Right lobe of liver (tissue), 6 donors: ENCODE data around the gene RDH5. TPM values are rescaled to one million over a fixed set of nuclear protein-coding genes. Genes with fewer than 3 reads are reported as not detected.

Experiments
- ATAC-seq, 4 donors: fragments of 200-7000 bp; cut with Tn5 transposase; one replicate each; pipeline ENCODE4 v1.9.1; 2020; ENCODE audit warnings: mild to moderate bottlenecking in 4 of 4, moderate library complexity in 4 of 4
- DNase-seq, 3 donors: peaks; one replicate each; pipeline ENCODE4 v3.0.0-alpha.2; 2020
- H3K27ac ChIP-seq, 3 donors: fragments of 200-600 bp; one replicate each; pipeline ENCODE4 v1.8.0; 2022
- H3K27me3 ChIP-seq, 2 donors: fragments of 200-600 bp; one replicate each; pipeline ENCODE4 v1.8.0; 2022
- H3K36me3 ChIP-seq, 4 donors: fragments of 200-600 bp; sonication (generic) in 1 of 4; one replicate each; pipeline versions ENCODE4 v1.5.1 to v1.8.0; 2017 to 2022; ENCODE audit warnings: control low read depth in 1 of 4
- H3K4me1 ChIP-seq, 4 donors: fragments of 200-600 bp; sonication (generic) in 1 of 4; one replicate each; pipeline versions ENCODE4 v1.5.1 to v1.8.0; 2017 to 2022; ENCODE audit warnings: control low read depth in 1 of 4
- H3K4me3 ChIP-seq, 3 donors: fragments of 200-600 bp; one replicate each; pipeline ENCODE4 v1.8.0; 2022
- H3K9me3 ChIP-seq, 4 donors: fragments of 200-600 bp; sonication (generic) in 1 of 4; one replicate each; pipeline versions ENCODE4 v1.5.1 to v1.8.0; 2017 to 2022; ENCODE audit warnings: control low read depth in 1 of 4
- POLR2A ChIP-seq: fragments of 450-650 bp; IDR thresholded peaks from one replicate; pipeline ENCODE4 v1.6.1; 2017; ENCODE audit warnings: antibody characterized with exemption, mild to moderate bottlenecking
- WGBS: methylation state at CpG from one replicate; pipeline ENCODE4 v1.1.6; 2018; ENCODE audit warnings: low coverage, low lambda C conversion rate; ENCODE audit not compliant: insufficient coverage; ENCODE audit errors: missing lambda C conversion rate; 5-methylcytosine and 5-hydroxymethylcytosine counted together
- intact Hi-C, 2 donors: fragments of 100-400 bp; cut with DNase I; formaldehyde crosslinking; loops; one replicate each; pipeline versions ENCODE4 v1.11.2 to v1.14.1; 2022
- total RNA-seq, 6 experiments: library from RNA; depleted of rRNA in 2 of 6; stranded (reverse); fragments of >200 nt in 2 of 6; fragmentation: NEBNext Ultra II Directional in 3 of 6; extraction: Animal tissue kit (Norgen Biotek cat#: 25700) in 3 of 6; gene quantifications; one replicate each; pipeline versions ENCODE4 v1.1.0 to v1.2.4, GENCODE V29; 2016 to 2023
- TF ChIP-seq, protein P1 (sequence below), 4 donors: fragments of 200-600 bp in 3 of 4; fragments of 450-650 bp in 1 of 4; IDR thresholded peaks; one replicate each; pipeline versions ENCODE4 v1.5.1 to v1.8.0; 2016 to 2022; ENCODE audit warnings: antibody characterized with exemption in 4 of 4, mild to moderate bottlenecking in 2 of 4
- donor health status: DM: no; HTN: yes; CAD: no.
- donor health status: DM: no; HTN: no; CAD: no.
- donor health status: DM: no; HTN: no; CAD: no.
- donor health status: DM: no; HTN: yes; CAD: no.
- donor health status: DM: no; HTN: yes; CAD: no.

Gene RDH5
- total RNA-seq, 6 experiments from 2014 or later = 26.3 to 52.5 (median 43.0) TPM

DNA sequence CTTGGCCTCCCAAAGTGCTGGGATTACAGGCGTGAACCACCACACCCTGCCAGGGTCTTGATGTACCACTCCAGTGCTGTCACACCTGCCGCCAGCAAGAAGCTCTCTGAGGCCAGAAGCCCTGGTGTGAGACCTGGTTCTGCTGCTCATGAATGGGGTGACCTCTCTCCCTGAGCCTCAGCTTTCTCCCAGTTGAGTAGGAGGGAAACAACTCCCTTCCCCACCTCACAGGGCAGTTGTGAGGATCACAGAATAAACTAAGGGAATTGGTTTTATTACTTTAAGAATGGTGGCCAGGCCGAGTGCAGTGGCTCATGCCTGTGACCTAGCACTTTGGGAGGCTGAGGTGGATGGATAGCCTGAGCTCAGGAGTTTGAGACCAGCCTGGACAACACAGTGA, 14.4 kb downstream of the RDH5 start:
- intact Hi-C loops = no loop called here
- no peaks in the 10 kb centered on the region for H3K9me3 ChIP-seq

DNA sequence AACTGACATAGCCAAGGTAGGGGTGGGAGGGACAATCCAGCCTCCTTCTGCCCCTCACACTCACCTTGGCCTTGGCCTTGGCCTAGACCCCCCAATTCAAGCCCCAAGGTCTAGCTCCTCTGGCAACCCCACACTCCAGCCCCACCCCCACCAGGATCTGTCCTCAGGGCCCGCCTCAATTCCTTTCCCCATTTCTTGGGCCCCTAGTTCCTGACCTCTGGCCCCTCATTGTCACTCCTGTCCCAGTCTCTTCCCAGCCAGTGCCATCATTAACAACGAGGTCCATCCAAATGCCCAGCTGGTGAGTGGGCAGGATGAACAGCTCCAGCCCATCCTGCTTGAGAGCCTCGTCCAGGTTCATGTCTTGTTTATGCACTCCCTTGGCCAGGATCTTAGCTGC, 15.9 kb downstream of the RDH5 start:
- Histone ChIP-seq H3K9me3 (no peaks in the 10 kb centered on the region), H3K4me1 (peaks cover 0 to 9% (median 0%) of the 10 kb centered on the region in 4 donors), H3K4me3 (no peak overlapping the region), H3K36me3 (no peaks in the 10 kb centered on the region), H3K27ac (no peak overlapping the region), H3K27me3 (no peaks in the 10 kb centered on the region)
- intact Hi-C loops = no loop called here
- no peak for DNase-seq
- TF ChIP-seq POLR2A = no peak
- TF ChIP-seq, protein P1, sequence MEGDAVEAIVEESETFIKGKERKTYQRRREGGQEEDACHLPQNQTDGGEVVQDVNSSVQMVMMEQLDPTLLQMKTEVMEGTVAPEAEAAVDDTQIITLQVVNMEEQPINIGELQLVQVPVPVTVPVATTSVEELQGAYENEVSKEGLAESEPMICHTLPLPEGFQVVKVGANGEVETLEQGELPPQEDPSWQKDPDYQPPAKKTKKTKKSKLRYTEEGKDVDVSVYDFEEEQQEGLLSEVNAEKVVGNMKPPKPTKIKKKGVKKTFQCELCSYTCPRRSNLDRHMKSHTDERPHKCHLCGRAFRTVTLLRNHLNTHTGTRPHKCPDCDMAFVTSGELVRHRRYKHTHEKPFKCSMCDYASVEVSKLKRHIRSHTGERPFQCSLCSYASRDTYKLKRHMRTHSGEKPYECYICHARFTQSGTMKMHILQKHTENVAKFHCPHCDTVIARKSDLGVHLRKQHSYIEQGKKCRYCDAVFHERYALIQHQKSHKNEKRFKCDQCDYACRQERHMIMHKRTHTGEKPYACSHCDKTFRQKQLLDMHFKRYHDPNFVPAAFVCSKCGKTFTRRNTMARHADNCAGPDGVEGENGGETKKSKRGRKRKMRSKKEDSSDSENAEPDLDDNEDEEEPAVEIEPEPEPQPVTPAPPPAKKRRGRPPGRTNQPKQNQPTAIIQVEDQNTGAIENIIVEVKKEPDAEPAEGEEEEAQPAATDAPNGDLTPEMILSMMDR (IDR thresholded peaks at IDR 0.05) = no peak
- 54% methylated on average over 3 of the region's 3 CpGs for WGBS
- no peak for ATAC-seq

More for the DNA sequence above, 14.4 kb downstream of the RDH5 start:
- Histone ChIP-seq H3K27ac (no peak overlapping the region), H3K4me1 (peaks cover 0 to 18% (median 0%) of the 10 kb centered on the region in 4 donors), H3K36me3 (no peaks in the 10 kb centered on the region), H3K4me3 (no peak overlapping the region), H3K27me3 (no peaks in the 10 kb centered on the region)
- ATAC-seq (no peak), DNase-seq (no peak)
- 90% methylated on average over 2 of the region's 3 CpGs for WGBS
- no peak for TF ChIP-seq POLR2A
- TF ChIP-seq, protein P1 (IDR thresholded peaks at IDR 0.05) = no peak

DNA sequence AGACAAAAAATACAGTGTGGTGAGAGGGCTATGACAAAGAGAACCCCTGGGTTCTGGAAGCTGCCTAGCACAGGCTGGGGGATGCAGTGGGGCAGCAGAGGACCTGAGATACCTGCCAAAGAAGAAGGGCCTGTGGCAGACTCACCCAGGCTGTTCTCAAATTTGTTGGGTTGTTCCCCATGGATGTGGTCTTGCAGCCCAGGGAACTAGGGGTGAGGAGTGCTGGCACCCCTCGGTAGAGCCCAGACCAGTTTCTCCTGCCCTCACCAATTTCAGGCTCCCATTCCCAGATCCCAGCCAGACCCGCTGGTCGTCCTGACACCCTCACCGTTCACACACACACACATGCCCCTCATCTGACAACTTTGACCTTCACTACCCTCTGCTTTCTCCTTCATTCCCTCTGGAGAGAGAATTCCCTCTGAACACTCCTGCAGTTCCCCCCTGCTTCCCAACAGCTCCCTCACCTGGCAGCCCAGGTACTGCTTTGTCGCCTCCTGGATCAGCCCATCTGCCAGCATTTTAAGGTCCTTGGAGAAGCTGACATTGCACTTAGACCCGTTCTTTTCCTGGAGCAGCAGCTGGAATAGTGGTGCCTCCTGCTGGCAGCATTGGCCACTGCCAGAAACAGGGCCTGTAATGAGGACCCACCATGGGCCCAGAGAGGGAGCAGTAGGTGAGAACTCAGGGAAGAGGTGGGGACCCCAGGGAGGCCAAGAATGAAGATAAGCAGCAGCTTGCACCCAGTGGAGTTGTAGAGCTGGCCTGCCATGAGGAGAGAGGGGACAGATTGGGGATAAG, 16.8 kb downstream of the RDH5 start:
- no peak overlapping the region for H3K4me3 ChIP-seq
- intact Hi-C loops = no loop called here
- H3K27ac ChIP-seq = no peak overlapping the region
- peak; percentile 59 to 77 (median 69) for DNase-seq
- WGBS = 8% methylated on average over 5 of the region's 6 CpGs
- no peaks in the 10 kb centered on the region for H3K27me3 ChIP-seq
- no peaks in the 10 kb centered on the region for H3K36me3 ChIP-seq
- no peaks in the 10 kb centered on the region for H3K9me3 ChIP-seq
- TF ChIP-seq, protein P1 (IDR thresholded peaks at IDR 0.05) = peak; percentile 77 to 81 (median 80)
- TF ChIP-seq POLR2A = no peak
- ATAC-seq = peak; percentile 75 to 85 (median 78)
- peaks cover 0 to 9% (median 0%) of the 10 kb centered on the region in 4 donors for H3K4me1 ChIP-seq

DNA sequence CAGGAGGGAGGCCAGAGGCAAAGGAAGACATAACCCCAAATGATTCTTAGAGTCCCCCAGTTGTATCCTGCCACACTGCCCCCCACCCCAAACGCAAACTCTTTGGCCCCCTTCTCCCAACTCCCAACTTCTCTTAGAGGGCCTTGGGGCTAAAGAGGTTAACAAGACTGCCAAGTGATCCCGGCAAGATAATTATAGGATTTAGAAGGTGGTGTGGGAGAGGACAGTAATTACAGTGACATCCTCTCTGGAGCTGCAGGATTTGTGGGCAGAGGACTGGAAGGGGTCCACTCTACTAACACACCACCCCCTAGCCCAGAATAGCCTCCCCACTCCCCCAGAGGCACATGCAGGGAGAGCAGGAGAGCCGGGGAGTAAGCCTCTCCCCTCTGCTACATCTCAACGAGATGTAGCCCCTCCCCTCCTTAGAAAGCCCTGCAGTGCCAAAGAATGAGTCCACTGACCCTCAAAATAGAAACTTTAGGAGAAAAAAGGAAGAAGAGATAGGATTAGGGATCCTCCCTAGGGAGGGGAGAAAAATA, 17.5 kb downstream of the RDH5 start:
- H3K27me3 ChIP-seq = no peaks in the 10 kb centered on the region
- intact Hi-C loops = no loop called here
- H3K36me3 ChIP-seq = no peaks in the 10 kb centered on the region
- no peaks in the 10 kb centered on the region for H3K9me3 ChIP-seq
- H3K4me3 ChIP-seq = peak overlapping the region in 1 of 3 donors; percentile 53
- peaks cover 0 to 9% (median 0%) of the 10 kb centered on the region in 4 donors for H3K4me1 ChIP-seq
- TF ChIP-seq, protein P1 (IDR thresholded peaks at IDR 0.05) = no peak
- no peak for TF ChIP-seq POLR2A
- DNase-seq (no peak), ATAC-seq (peak in 1 of 4 donors; percentile 3)
- peak overlapping the region in 2 of 3 donors; percentile 35 to 37 for H3K27ac ChIP-seq
- WGBS = 17% methylated on average over 4 of the region's 4 CpGs
